Upper lobe of left lung (tissue), 6 donors: Measurements from ENCODE around the gene BMERB1. TPM values are rescaled to one million over a fixed set of nuclear protein-coding genes. Genes with fewer than 3 reads are reported as not detected.

Experiments used
- ATAC-seq, 2 donors: fragments of 200-7000 bp; cut with Tn5 transposase; one replicate each; pipeline ENCODE4 v1.9.1; 2022; ENCODE audit warnings: mild to moderate bottlenecking in 2 of 2, moderate library complexity in 2 of 2; ENCODE audit not compliant: low FRiP score in 2 of 2
- DNase-seq, 2 donors: peaks; one replicate each; pipeline ENCODE4 v3.0.0-alpha.2; 2019 to 2020
- H3K27ac ChIP-seq, 4 donors: fragments of 200-600 bp; sonication (generic); one replicate each; pipeline ENCODE4 v1.5.1; 2016 to 2019
- H3K27me3 ChIP-seq, 4 donors: fragments of 200-600 bp; sonication (generic); one replicate each; pipeline ENCODE4 v1.5.1; 2017 to 2019
- H3K36me3 ChIP-seq, 4 donors: fragments of 200-600 bp; sonication (generic); one replicate each; pipeline ENCODE4 v1.5.1; 2016 to 2019
- H3K4me1 ChIP-seq, 4 donors: fragments of 200-600 bp; sonication (generic); one replicate each; pipeline ENCODE4 v1.5.1; 2018 to 2019
- H3K4me3 ChIP-seq, 4 donors: fragments of 200-600 bp; sonication (generic); one replicate each; pipeline ENCODE4 v1.5.1; 2017 to 2019; ENCODE audit warnings: mild to moderate bottlenecking in 2 of 4, moderate library complexity in 1 of 4
- H3K9me3 ChIP-seq, 4 donors: fragments of 200-600 bp; sonication (generic); one replicate each; pipeline ENCODE4 v1.5.1; 2018 to 2019
- EP300 ChIP-seq, 4 donors: sonication (generic); formaldehyde crosslinking; IDR thresholded peaks; one replicate each; pipeline ENCODE4 v1.5.1; 2017; ENCODE audit warnings: antibody characterized with exemption in 4 of 4, control low read depth in 2 of 4
- POLR2A ChIP-seq, 4 donors: fragments of 450-650 bp; IDR thresholded peaks; one replicate each; pipeline ENCODE4 v1.5.1; 2016 to 2017; ENCODE audit warnings: antibody characterized with exemption in 4 of 4, mild to moderate bottlenecking in 2 of 4
- POLR2AphosphoS5 ChIP-seq, 2 donors: sonication (generic); formaldehyde crosslinking; IDR thresholded peaks; one replicate each; pipeline ENCODE4 v1.5.1; 2017; ENCODE audit warnings: antibody characterized with exemption in 2 of 2
- WGBS, 2 donors: methylation state at CpG; one replicate each; pipeline ENCODE4 v1.1.5; 2017 to 2018; 5-methylcytosine and 5-hydroxymethylcytosine counted together
- total RNA-seq, 6 donors: library from RNA; depleted of rRNA in 4 of 6; stranded (reverse); fragments of >200 nt in 4 of 6; gene quantifications; one replicate each; pipeline versions ENCODE4 v1.1.0 to v1.2.1, GENCODE V29; 2016 to 2021
- TF ChIP-seq, protein P1 (sequence below), 6 experiments: fragments of 450-650 bp in 4 of 6; fragments of 200-600 bp in 2 of 6; sonication (generic) in 2 of 6; IDR thresholded peaks; one replicate each; pipeline ENCODE4 v1.5.1; 2016 to 2019; ENCODE audit warnings: antibody characterized with exemption in 6 of 6
- donor health status: DM: no; HTN: no; CAD: no; lungs with moderate emphysema.
- donor health status: DM: no; HTN: yes; CAD: no; lungs with severe emphysema.

The BMERB1 gene
- total RNA-seq, 6 donors from 2014 or later, result 5.2 to 27.6 (median 16.1) TPM

DNA sequence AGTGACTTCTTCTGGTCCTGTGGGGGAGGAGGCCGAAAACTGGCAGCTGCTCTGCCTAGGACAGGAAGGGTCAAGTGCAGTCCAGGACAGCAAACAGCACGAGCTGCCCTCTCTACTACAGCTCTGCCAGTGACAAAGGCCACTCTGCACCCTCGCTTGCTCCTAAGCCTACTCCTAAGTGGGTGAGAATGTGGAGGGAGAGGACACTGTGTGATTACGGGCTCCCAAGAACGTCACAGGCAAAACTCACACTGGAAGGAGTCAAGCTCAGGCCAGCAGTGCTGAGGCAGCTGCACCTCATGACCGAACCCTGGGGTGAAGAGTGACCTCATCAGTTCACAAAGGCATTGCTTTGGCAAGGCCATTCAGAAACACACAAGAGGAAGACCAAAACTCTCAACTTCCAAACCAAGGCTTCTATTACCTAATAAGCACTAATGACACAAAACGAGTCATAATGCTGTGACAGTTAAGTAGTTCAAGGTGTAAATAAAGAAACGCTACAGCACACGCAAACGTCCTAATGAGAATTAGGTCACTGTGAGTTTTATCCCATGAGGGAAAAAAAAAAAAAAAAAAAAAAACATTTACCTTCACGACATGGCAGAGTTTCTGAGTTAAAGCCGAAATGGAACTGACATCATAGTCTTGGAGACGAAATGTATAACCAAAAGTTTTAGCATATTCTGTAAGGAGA, 173.5 kb downstream of the BMERB1 start:
- Histone ChIP-seq H3K27ac (peak overlapping the region in 3 of 4 donors; percentile 0 to 69 (median 49)), H3K9me3 (no peaks in the 10 kb centered on the region), H3K4me3 (no peak overlapping the region), H3K36me3 (peaks cover 27 to 97% (median 86%) of the 10 kb centered on the region in 4 donors), H3K27me3 (no peaks in the 10 kb centered on the region), H3K4me1 (peaks cover 0 to 7% (median 1%) of the 10 kb centered on the region in 4 donors)
- TF ChIP-seq, protein P1, sequence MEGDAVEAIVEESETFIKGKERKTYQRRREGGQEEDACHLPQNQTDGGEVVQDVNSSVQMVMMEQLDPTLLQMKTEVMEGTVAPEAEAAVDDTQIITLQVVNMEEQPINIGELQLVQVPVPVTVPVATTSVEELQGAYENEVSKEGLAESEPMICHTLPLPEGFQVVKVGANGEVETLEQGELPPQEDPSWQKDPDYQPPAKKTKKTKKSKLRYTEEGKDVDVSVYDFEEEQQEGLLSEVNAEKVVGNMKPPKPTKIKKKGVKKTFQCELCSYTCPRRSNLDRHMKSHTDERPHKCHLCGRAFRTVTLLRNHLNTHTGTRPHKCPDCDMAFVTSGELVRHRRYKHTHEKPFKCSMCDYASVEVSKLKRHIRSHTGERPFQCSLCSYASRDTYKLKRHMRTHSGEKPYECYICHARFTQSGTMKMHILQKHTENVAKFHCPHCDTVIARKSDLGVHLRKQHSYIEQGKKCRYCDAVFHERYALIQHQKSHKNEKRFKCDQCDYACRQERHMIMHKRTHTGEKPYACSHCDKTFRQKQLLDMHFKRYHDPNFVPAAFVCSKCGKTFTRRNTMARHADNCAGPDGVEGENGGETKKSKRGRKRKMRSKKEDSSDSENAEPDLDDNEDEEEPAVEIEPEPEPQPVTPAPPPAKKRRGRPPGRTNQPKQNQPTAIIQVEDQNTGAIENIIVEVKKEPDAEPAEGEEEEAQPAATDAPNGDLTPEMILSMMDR (IDR thresholded peaks at IDR 0.05), result no peak
- TF ChIP-seq EP300 (IDR thresholded peaks at IDR 0.05) (peak in 1 of 4 donors; percentile 2), POLR2AphosphoS5 (IDR thresholded peaks at IDR 0.05) (peak; percentile 6 to 40), POLR2A (IDR thresholded peaks at IDR 0.05) (peak in 1 of 4 donors; percentile 40)
- ATAC-seq (peak; percentile 53 to 87), DNase-seq (peak in 1 of 2 donors; percentile 71)
- 59 to 74% methylated on average over 8 to 13 of the region's 13 CpGs for WGBS, 2 donors

DNA sequence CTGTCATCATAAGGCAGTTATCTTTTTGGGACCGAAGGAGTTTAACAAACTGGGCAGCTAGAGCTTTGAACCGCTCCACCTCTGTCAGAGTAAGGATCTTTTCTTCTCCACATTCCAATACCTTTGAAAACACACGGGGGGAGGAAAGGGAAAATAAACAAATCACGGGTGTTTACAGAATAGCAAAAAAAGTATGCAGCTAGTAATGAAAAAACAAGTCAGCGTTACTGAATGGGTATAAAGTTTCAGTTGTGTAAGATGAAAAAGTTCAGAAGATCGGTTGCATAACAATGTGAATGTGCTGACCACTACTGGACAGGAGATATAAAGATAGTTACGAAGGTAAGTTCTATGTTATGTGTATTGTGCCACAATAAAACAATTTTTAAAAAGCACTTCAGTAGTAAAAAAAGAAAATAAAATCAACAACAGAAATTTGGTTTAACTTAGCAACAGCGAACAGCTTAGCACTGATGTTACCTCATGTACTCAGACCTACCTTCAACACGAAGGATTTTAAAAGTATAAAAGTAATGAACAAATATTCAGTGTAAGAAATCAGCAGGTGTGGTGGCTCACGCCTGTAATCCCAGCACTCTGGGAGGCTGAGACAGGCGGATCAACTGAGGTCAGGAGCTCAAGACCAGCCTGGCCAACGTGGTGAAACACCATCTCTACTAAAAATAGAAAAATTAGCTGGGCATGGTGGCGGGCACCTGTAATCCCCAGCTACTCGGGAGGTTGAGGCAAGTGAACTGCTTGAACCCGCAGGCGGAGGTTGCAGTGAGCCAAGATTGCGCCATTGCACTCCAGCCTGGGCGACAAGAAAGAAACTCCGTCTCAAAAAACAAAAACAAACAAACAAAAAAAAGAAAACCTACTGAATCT, 174.3 kb downstream of the BMERB1 start:
- Histone ChIP-seq H3K9me3 (no peaks in the 10 kb centered on the region), H3K4me1 (peaks cover 0 to 7% (median 1%) of the 10 kb centered on the region in 4 donors), H3K27ac (no peak overlapping the region), H3K36me3 (peaks cover 27 to 96% (median 86%) of the 10 kb centered on the region in 4 donors), H3K4me3 (no peak overlapping the region), H3K27me3 (no peaks in the 10 kb centered on the region)
- 76 to 83% methylated on average over 19 of the region's 19 CpGs for WGBS, 2 donors
- no peak for DNase-seq
- ATAC-seq, result no peak
- no peak for TF ChIP-seq POLR2AphosphoS5 (IDR thresholded peaks at IDR 0.05)
- no peak for TF ChIP-seq EP300 (IDR thresholded peaks at IDR 0.05)
- TF ChIP-seq, protein P1 (IDR thresholded peaks at IDR 0.05), result peak in 1 of 6 experiments; percentile 10

DNA sequence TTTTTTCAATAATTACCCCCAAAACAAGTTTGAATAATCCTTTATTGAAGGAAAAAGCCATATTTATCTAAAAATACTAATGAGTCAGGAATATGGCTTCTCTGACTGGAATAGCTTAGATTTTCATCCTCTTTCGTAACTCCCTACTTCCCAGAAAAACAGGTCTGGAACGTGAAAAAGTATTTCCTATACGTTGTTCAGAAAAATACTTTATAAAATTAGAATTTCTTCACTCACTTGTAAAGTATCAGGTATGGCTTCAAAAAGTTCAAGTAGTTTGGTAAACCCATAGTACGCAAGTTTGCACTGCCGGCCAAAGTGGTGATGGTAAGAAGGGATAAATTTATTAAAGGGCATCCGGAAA, 174.9 kb downstream of the BMERB1 start:
- no peak for TF ChIP-seq POLR2A (IDR thresholded peaks at IDR 0.05)
- no peak for TF ChIP-seq POLR2AphosphoS5 (IDR thresholded peaks at IDR 0.05)
- TF ChIP-seq, protein P1 (IDR thresholded peaks at IDR 0.05), result no peak
- TF ChIP-seq EP300 (IDR thresholded peaks at IDR 0.05), result no peak

DNA sequence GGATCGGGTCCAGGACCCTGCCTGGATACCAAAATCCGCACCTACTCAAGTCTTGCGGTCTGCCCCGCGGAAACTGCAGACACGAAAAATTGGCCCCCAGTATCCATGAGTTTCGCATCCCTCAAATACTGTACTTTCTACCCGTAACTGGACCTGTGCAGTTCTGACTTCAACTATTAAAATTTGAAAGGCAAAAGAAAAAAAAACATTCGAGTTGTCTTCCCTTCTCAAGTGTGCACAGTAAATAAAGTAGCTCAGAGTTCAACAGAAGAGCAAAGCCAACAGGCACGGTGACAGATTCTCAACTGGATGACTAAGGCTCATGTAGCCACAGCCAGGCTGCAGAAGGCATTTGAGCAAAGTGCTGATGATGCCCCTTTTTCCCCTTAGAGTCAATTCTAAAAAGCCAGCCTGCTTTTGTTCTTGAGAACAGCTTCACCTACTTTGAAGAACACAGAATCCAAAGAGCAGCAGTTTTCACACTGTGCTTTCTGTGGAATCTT, 176.0 kb downstream of the BMERB1 start:
- Histone ChIP-seq H3K27ac (no peak overlapping the region), H3K36me3 (peaks cover 27 to 95% (median 85%) of the 10 kb centered on the region in 4 donors), H3K4me3 (no peak overlapping the region), H3K27me3 (no peaks in the 10 kb centered on the region), H3K9me3 (no peaks in the 10 kb centered on the region), H3K4me1 (peaks cover 0 to 7% (median 1%) of the 10 kb centered on the region in 4 donors)
- ATAC-seq (no peak), DNase-seq (no peak)
- 89 to 91% methylated on average over 10 of the region's 10 CpGs for WGBS, 2 donors
- TF ChIP-seq, protein P1 (IDR thresholded peaks at IDR 0.05), result no peak
- TF ChIP-seq EP300 (IDR thresholded peaks at IDR 0.05) (no peak), POLR2A (IDR thresholded peaks at IDR 0.05) (no peak), POLR2AphosphoS5 (IDR thresholded peaks at IDR 0.05) (no peak)

More for the DNA sequence above, 174.9 kb downstream of the BMERB1 start:
- ATAC-seq (no peak), DNase-seq (no peak)
- WGBS, 2 donors, result 86 to 89% methylated on average over 6 of the region's 6 CpGs
- Histone ChIP-seq H3K4me3 (no peak overlapping the region), H3K27ac (no peak overlapping the region), H3K4me1 (peaks cover 0 to 7% (median 1%) of the 10 kb centered on the region in 4 donors), H3K36me3 (peaks cover 27 to 95% (median 85%) of the 10 kb centered on the region in 4 donors), H3K9me3 (no peaks in the 10 kb centered on the region), H3K27me3 (no peaks in the 10 kb centered on the region)
